ENCODE data around the gene PIAS3. TPM values are rescaled to one million over a fixed set of nuclear protein-coding genes. Genes with fewer than 3 reads are reported as not detected.

PIAS3 gene
- total RNA-seq, 1 donor from 2014 or later, result 57.6 TPM

- no peak for TF ChIP-seq CTCF (IDR thresholded peaks at IDR 0.05; ENCODE audit: unreplicated experiment)
- H3K36me3 Mint-ChIP-seq, result peaks cover 36% of the 10 kb centered on the region
- no peaks in the 10 kb centered on the region for H3K27me3 Mint-ChIP-seq (ENCODE audit: low read depth)
- no peak overlapping the region for H3K4me3 Mint-ChIP-seq
- H3K27ac Mint-ChIP-seq, result no peak overlapping the region
- H3K9me3 Mint-ChIP-seq, result no peaks in the 10 kb centered on the region
- H3K4me1 Mint-ChIP-seq, result peaks cover 9% of the 10 kb centered on the region
- no peak for DNase-seq (ENCODE audit: low spot score in 2 of 2, unreplicated experiment in 2 of 2)
These were observed 1.7 kb downstream of the PIAS3 start for GRCh38 chr1:145857170-145857569.

- Mint-ChIP-seq H3K27me3 (ENCODE audit: low read depth) (no peaks in the 10 kb centered on the region), H3K4me3 (no peak overlapping the region), H3K36me3 (peaks cover 46% of the 10 kb centered on the region), H3K9me3 (no peaks in the 10 kb centered on the region), H3K4me1 (peaks cover 9% of the 10 kb centered on the region), H3K27ac (no peak overlapping the region)
- no peak for DNase-seq (ENCODE audit: low spot score in 2 of 2, unreplicated experiment in 2 of 2)
- TF ChIP-seq CTCF (IDR thresholded peaks at IDR 0.05; ENCODE audit: unreplicated experiment), result no peak
These were observed 3.4 kb downstream of the PIAS3 start for GRCh38 chr1:145855426-145855948.

- H3K4me1 Mint-ChIP-seq, result peaks cover 5% of the 10 kb centered on the region
- TF ChIP-seq CTCF (IDR thresholded peaks at IDR 0.05; ENCODE audit: unreplicated experiment), result peak; percentile 24
- H3K27me3 Mint-ChIP-seq (ENCODE audit: low read depth), result no peaks in the 10 kb centered on the region
- DNase-seq (ENCODE audit: low spot score in 2 of 2, unreplicated experiment in 2 of 2), result no peak
- H3K36me3 Mint-ChIP-seq, result peaks cover 34% of the 10 kb centered on the region
- H3K27ac Mint-ChIP-seq, result no peak overlapping the region
- no peaks in the 10 kb centered on the region for H3K9me3 Mint-ChIP-seq
- no peak overlapping the region for H3K4me3 Mint-ChIP-seq
These were observed 9.3 kb downstream of the PIAS3 start for GRCh38 chr1:145849356-145850160.

GRCh38 chr1:145847827-145848226 is 11.1 kb downstream of the PIAS3 start:
- no peak overlapping the region for H3K27ac Mint-ChIP-seq
- no peak overlapping the region for H3K4me3 Mint-ChIP-seq
- H3K9me3 Mint-ChIP-seq, result no peaks in the 10 kb centered on the region
- no peak for TF ChIP-seq CTCF (IDR thresholded peaks at IDR 0.05; ENCODE audit: unreplicated experiment)
- no peaks in the 10 kb centered on the region for H3K27me3 Mint-ChIP-seq (ENCODE audit: low read depth)
- peaks cover 22% of the 10 kb centered on the region for H3K36me3 Mint-ChIP-seq
- DNase-seq (ENCODE audit: low spot score in 2 of 2, unreplicated experiment in 2 of 2), result no peak
- H3K4me1 Mint-ChIP-seq, result peaks cover 5% of the 10 kb centered on the region

GRCh38 chr1:145846201-145846612 is 12.7 kb downstream of the PIAS3 start:
- no peak for DNase-seq (ENCODE audit: low spot score in 2 of 2, unreplicated experiment in 2 of 2)
- H3K36me3 Mint-ChIP-seq, result peaks cover 20% of the 10 kb centered on the region
- no peaks in the 10 kb centered on the region for H3K9me3 Mint-ChIP-seq
- peak; percentile 50 for TF ChIP-seq CTCF (IDR thresholded peaks at IDR 0.05; ENCODE audit: unreplicated experiment)
- H3K4me1 Mint-ChIP-seq, result peaks cover 5% of the 10 kb centered on the region
- H3K27me3 Mint-ChIP-seq (ENCODE audit: low read depth), result no peaks in the 10 kb centered on the region
- H3K4me3 Mint-ChIP-seq, result no peak overlapping the region
- H3K27ac Mint-ChIP-seq, result peak overlapping the region; percentile 56
